Upper lobe of right lung (tissue), 1 donor: ENCODE results near the gene LRRC56. TPM values are rescaled to one million over a fixed set of nuclear protein-coding genes. Genes with fewer than 3 reads are reported as not detected.

Source experiments
- ATAC-seq: fragments of 200-7000 bp; cut with Tn5 transposase; one replicate; pipeline ENCODE4 v1.9.1; 2020; ENCODE audit warnings: mild to moderate bottlenecking, moderate library complexity
- DNase-seq: peaks from one replicate; pipeline ENCODE4 v3.0.0-alpha.2; 2020
- H3K27ac ChIP-seq: fragments of 200-600 bp; one replicate; pipeline ENCODE4 v1.8.0; 2022
- H3K27me3 ChIP-seq: fragments of 200-600 bp; one replicate; pipeline ENCODE4 v1.8.0; 2022; ENCODE audit warnings: mild to moderate bottlenecking
- H3K36me3 ChIP-seq: fragments of 200-600 bp; one replicate; pipeline ENCODE4 v1.8.0; 2022
- H3K4me1 ChIP-seq: fragments of 200-600 bp; one replicate; pipeline ENCODE4 v1.8.0; 2022
- H3K4me3 ChIP-seq: fragments of 200-600 bp; one replicate; pipeline ENCODE4 v1.8.0; 2022; ENCODE audit warnings: mild to moderate bottlenecking
- H3K9me3 ChIP-seq: fragments of 200-600 bp; one replicate; pipeline ENCODE4 v1.8.0; 2022
- CTCF ChIP-seq: fragments of 200-600 bp; IDR thresholded peaks from one replicate; pipeline ENCODE4 v1.8.0; 2022; ENCODE audit warnings: antibody characterized with exemption
- intact Hi-C: fragments of 100-400 bp; cut with DNase I; formaldehyde crosslinking; loops from one replicate; pipeline ENCODE4 v1.11.0; 2022
- total RNA-seq: library from RNA; stranded (reverse); fragmentation: NEBNext Ultra II Directional; extraction: Animal tissue kit (Norgen Biotek cat#: 25700); gene quantifications from one replicate; pipeline ENCODE4 v1.2.1, GENCODE V29; 2021
- donor health status: DM: no; HTN: yes; CAD: no; lungs with severe emphysema.

Gene LRRC56
- total RNA-seq, 1 donor from 2014 or later, result 3.2 TPM

GRCh38 chr11:586376-587316, 49.3 kb downstream of the LRRC56 start:
- H3K36me3 ChIP-seq, result peaks cover 81% of the 10 kb centered on the region
- H3K4me3 ChIP-seq, result no peak overlapping the region
- H3K27ac ChIP-seq, result no peak overlapping the region
- no peak for DNase-seq
- intact Hi-C loops, result no loop called here
- H3K4me1 ChIP-seq, result no peaks in the 10 kb centered on the region
- TF ChIP-seq CTCF, result no peak
- H3K9me3 ChIP-seq, result no peaks in the 10 kb centered on the region
- peak; percentile 6 for ATAC-seq
- H3K27me3 ChIP-seq, result no peaks in the 10 kb centered on the region

GRCh38 chr11:587546-587945, 50.2 kb downstream of the LRRC56 start:
- Histone ChIP-seq H3K27ac (no peak overlapping the region), H3K4me1 (no peaks in the 10 kb centered on the region), H3K9me3 (no peaks in the 10 kb centered on the region), H3K27me3 (no peaks in the 10 kb centered on the region), H3K36me3 (peaks cover 79% of the 10 kb centered on the region), H3K4me3 (no peak overlapping the region)
- ATAC-seq (no peak), DNase-seq (no peak)
- intact Hi-C loops, result no loop called here
- no peak for TF ChIP-seq CTCF

DNA sequence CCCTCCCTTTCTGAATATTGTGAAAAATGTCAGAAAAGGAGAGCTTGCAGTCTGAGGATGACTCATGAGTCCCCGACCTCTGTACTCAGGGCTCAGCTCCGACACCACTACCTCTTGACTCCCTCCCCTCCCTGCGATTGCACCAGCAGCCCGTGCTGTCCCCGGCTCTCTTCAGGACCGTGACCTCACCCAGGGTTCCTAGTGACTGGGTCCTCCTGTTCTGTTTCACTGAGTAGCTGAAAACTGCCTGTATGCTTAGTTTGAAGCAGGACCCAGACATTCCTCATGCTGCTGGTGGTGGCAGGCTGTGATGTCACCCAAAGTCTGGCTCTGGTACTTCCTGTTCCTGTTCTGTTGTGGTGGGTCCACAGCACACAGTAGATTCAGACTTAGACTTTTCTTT, 50.7 kb downstream of the LRRC56 start:
- intact Hi-C loops, result no loop called here
- Histone ChIP-seq H3K4me3 (no peak overlapping the region), H3K9me3 (no peaks in the 10 kb centered on the region), H3K4me1 (no peaks in the 10 kb centered on the region), H3K36me3 (peaks cover 81% of the 10 kb centered on the region), H3K27me3 (no peaks in the 10 kb centered on the region), H3K27ac (peak overlapping the region; percentile 58)
- TF ChIP-seq CTCF, result no peak
- peak; percentile 91 for ATAC-seq
- peak; percentile 82 for DNase-seq

DNA sequence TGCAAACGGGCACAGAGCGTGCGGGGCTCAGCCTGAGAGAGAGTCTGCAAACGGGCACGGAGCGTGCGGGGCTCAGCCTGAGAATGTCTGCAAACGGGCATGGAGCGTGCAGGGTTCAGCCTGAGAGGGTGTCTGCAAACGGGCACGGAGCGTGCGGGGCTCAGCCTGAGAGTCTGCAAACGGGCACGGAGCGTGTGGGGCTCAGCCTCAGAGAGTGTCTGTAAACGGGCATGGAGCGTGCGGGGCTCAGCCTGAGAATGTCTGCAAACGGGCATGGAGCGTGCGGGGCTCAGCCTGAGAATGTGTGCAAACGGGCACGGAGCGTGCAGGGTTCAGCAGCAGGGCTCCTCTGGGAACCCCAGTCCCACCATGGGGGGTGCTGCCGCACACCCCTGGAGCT, 52.5 kb downstream of the LRRC56 start:
- intact Hi-C loops, result no loop called here
- Histone ChIP-seq H3K9me3 (no peaks in the 10 kb centered on the region), H3K27ac (no peak overlapping the region), H3K4me3 (no peak overlapping the region), H3K36me3 (peaks cover 81% of the 10 kb centered on the region), H3K27me3 (no peaks in the 10 kb centered on the region), H3K4me1 (no peaks in the 10 kb centered on the region)
- ATAC-seq (no peak), DNase-seq (no peak)
- no peak for TF ChIP-seq CTCF

GRCh38 chr11:590997-591396, 53.7 kb downstream of the LRRC56 start:
- no peak overlapping the region for H3K4me3 ChIP-seq
- no peak for DNase-seq
- intact Hi-C loops, result no loop called here
- no peak for TF ChIP-seq CTCF
- ATAC-seq, result no peak
- no peaks in the 10 kb centered on the region for H3K27me3 ChIP-seq
- no peak overlapping the region for H3K27ac ChIP-seq
- H3K36me3 ChIP-seq, result peaks cover 92% of the 10 kb centered on the region
- H3K4me1 ChIP-seq, result no peaks in the 10 kb centered on the region
- no peaks in the 10 kb centered on the region for H3K9me3 ChIP-seq
